ENCODE results near the gene PERM1. TPM values are rescaled to one million over a fixed set of nuclear protein-coding genes. Genes with fewer than 3 reads are reported as not detected.

PERM1 gene
- total and polyA plus RNA-seq, 9 of the 15 experiments (the other 6 are each of a cell fraction or from before 2014, with no cell fraction given), result not detected

GRCh38 chr1:1021010-1021919 lies 39.4 kb upstream of the PERM1 start (continued):
- TF ChIP-seq ZBTB2 (IDR thresholded peaks at IDR 0.05), result 0 out of 2 replicates have a peak, but pooled peaks have one; percentile 55
- peak in 1 of 2 experiments; percentile 37; a peak in 1 of 4 replicates for TF ChIP-seq MCM7 (IDR thresholded peaks at IDR 0.05)
- TF ChIP-seq HCFC1 (IDR thresholded peaks at IDR 0.05; ENCODE audit: low read depth, low read length), result no peak
- peak; percentile 61 to 69 for TF ChIP-seq NRF1 (conservative IDR thresholded peaks at IDR 0.05 in 1 of 2, IDR thresholded peaks at IDR 0.05 in 1 of 2)
- peak; percentile 39 for TF ChIP-seq HMGN3 (IDR thresholded peaks at IDR 0.05; ENCODE audit: borderline replicate concordance, extremely low read depth, insufficient read length, low read depth, low read length)
- peak; percentile 44 for TF ChIP-seq PCBP1 (IDR thresholded peaks at IDR 0.05; ENCODE audit: low read depth, low read length, poor library complexity, severe bottlenecking)
- TF ChIP-seq, protein P1, sequence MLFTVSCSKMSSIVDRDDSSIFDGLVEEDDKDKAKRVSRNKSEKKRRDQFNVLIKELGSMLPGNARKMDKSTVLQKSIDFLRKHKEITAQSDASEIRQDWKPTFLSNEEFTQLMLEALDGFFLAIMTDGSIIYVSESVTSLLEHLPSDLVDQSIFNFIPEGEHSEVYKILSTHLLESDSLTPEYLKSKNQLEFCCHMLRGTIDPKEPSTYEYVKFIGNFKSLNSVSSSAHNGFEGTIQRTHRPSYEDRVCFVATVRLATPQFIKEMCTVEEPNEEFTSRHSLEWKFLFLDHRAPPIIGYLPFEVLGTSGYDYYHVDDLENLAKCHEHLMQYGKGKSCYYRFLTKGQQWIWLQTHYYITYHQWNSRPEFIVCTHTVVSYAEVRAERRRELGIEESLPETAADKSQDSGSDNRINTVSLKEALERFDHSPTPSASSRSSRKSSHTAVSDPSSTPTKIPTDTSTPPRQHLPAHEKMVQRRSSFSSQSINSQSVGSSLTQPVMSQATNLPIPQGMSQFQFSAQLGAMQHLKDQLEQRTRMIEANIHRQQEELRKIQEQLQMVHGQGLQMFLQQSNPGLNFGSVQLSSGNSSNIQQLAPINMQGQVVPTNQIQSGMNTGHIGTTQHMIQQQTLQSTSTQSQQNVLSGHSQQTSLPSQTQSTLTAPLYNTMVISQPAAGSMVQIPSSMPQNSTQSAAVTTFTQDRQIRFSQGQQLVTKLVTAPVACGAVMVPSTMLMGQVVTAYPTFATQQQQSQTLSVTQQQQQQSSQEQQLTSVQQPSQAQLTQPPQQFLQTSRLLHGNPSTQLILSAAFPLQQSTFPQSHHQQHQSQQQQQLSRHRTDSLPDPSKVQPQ (CRISPR knock-in tag; IDR thresholded peaks at IDR 0.05; ENCODE audit: borderline replicate concordance), result 0 out of 2 replicates have a peak, but pooled peaks have one; percentile 12
- 0 out of 2 replicates have a peak, but pooled peaks have one; percentile 19 for TF ChIP-seq DMBX1 (CRISPR knock-in tag; IDR thresholded peaks at IDR 0.05; ENCODE audit: borderline replicate concordance)
- TF ChIP-seq NFIC (IDR thresholded peaks at IDR 0.05), result peak; percentile 95
- no peak for TF ChIP-seq FOXK1 (CRISPR knock-in tag; IDR thresholded peaks at IDR 0.05; ENCODE audit: borderline replicate concordance)
- peak; percentile 68; the same call in 1 of the 2 replicates for TF ChIP-seq MTA3 (IDR thresholded peaks at IDR 0.05; ENCODE audit: borderline replicate concordance)
- TF ChIP-seq, protein P2, sequence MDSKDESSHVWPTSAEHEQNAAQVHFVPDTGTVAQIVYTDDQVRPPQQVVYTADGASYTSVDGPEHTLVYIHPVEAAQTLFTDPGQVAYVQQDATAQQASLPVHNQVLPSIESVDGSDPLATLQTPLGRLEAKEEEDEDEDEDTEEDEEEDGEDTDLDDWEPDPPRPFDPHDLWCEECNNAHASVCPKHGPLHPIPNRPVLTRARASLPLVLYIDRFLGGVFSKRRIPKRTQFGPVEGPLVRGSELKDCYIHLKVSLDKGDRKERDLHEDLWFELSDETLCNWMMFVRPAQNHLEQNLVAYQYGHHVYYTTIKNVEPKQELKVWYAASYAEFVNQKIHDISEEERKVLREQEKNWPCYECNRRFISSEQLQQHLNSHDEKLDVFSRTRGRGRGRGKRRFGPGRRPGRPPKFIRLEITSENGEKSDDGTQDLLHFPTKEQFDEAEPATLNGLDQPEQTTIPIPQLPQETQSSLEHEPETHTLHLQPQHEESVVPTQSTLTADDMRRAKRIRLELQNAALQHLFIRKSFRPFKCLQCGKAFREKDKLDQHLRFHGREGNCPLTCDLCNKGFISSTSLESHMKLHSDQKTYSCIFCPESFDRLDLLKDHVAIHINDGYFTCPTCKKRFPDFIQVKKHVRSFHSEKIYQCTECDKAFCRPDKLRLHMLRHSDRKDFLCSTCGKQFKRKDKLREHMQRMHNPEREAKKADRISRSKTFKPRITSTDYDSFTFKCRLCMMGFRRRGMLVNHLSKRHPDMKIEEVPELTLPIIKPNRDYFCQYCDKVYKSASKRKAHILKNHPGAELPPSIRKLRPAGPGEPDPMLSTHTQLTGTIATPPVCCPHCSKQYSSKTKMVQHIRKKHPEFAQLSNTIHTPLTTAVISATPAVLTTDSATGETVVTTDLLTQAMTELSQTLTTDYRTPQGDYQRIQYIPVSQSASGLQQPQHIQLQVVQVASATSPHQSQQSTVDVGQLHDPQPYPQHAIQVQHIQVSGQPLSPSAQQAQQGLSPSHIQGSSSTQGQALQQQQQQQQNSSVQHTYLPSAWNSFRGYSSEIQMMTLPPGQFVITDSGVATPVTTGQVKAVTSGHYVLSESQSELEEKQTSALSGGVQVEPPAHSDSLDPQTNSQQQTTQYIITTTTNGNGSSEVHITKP (IDR thresholded peaks at IDR 0.05; ENCODE audit: partially characterized antibody), result peak; percentile 8
- TF ChIP-seq ZHX1 (conservative IDR thresholded peaks at IDR 0.05; ENCODE audit: low read length), result no peak
- no peak for TF ChIP-seq ZNF3 (CRISPR knock-in tag; IDR thresholded peaks at IDR 0.05)

Measured in K562 (cell line).